ENCODE data around the gene SYT15.
"Not testable (repeated sequence)": the region's sequence is repeated elsewhere in the genome, so short reads cannot be mapped to it uniquely, and the experiment has no call there.

DNA sequence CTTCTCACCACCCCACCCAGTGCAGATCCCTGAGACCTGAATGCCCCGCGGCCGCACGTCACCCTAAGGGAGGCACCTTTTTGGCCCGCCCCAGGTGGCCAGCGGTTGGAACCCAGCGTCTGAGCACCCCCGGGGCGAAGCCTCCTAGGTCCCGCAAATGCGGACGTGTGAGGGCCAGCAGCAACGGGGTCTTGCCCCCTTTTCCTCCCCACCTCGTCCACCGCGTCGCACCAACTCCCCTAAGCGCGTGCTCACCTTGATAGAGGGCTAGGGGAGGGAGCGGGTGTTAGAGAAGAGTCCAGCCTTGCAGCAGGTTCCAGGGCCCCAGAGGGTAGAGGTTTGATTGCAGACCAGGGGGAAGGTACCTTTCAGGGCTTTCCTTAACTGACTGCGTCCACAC is 450 bp downstream of the SYT15 start:
- TF ChIP-seq, protein P1, sequence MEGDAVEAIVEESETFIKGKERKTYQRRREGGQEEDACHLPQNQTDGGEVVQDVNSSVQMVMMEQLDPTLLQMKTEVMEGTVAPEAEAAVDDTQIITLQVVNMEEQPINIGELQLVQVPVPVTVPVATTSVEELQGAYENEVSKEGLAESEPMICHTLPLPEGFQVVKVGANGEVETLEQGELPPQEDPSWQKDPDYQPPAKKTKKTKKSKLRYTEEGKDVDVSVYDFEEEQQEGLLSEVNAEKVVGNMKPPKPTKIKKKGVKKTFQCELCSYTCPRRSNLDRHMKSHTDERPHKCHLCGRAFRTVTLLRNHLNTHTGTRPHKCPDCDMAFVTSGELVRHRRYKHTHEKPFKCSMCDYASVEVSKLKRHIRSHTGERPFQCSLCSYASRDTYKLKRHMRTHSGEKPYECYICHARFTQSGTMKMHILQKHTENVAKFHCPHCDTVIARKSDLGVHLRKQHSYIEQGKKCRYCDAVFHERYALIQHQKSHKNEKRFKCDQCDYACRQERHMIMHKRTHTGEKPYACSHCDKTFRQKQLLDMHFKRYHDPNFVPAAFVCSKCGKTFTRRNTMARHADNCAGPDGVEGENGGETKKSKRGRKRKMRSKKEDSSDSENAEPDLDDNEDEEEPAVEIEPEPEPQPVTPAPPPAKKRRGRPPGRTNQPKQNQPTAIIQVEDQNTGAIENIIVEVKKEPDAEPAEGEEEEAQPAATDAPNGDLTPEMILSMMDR (IDR thresholded peaks at IDR 0.05): not testable (repeated sequence)
- TF ChIP-seq EZH2 (IDR thresholded peaks at IDR 0.05; ENCODE audit: borderline replicate concordance, insufficient read depth, low read depth, low read length, poor library complexity, severe bottlenecking): not testable (repeated sequence)
